ENCODE results near the gene ENOX1.

The ENOX1 gene

DNA sequence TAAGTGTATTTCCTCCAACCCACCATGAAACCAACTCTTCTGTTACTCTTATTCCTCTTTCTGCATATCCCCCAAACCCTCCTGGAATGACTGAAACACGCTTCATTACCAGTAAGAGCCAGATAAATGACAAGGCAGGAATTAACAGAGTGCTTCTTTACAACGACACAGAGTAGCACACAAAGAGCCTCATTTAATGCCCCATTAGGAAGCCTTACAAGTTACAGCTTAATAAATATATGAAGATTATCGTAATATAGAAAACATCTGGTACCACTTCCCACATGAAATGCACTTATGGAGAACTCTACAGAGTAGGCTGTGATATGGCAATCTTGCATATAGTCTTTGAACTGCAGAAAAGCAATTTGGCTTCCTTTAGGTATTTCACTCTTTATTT lies 116.8 kb downstream of the ENOX1 start:
- DNase-seq (ENCODE audit: low spot score) = no peak

GRCh38 chr13:43669101-43669500 lies 117.7 kb downstream of the ENOX1 start:
- DNase-seq (ENCODE audit: low spot score) = no peak

GRCh38 chr13:43666403-43666802 lies 120.4 kb downstream of the ENOX1 start:
- no peak for DNase-seq (ENCODE audit: low spot score)

DNA sequence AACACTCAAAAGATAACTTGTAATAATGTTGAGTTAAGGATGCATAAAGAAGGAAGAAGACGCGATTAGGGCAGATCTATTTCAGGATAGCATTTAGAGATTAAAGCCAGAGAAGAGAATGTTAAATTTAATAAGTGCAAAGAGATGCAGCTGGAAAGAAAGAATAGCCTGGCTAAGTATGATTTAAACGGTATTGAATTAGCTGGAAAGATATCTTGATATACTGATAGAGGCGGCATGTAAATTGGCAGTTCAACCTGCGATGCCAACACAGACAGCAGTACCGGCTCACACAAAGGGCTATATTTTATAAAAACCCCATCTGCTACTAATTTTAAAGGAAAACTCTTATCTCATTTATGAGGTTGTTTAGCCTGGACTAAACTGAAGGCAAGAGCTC lies 121.4 kb downstream of the ENOX1 start:
- no peak for DNase-seq (ENCODE audit: low spot score)

- DNase-seq (ENCODE audit: low spot score) = no peak
Measured at GRCh38 chr13:43664700-43665191, 122.0 kb downstream of the ENOX1 start.

GRCh38 chr13:43663474-43664090 lies 123.2 kb downstream of the ENOX1 start:
- no peak for DNase-seq (ENCODE audit: low spot score)

DNA sequence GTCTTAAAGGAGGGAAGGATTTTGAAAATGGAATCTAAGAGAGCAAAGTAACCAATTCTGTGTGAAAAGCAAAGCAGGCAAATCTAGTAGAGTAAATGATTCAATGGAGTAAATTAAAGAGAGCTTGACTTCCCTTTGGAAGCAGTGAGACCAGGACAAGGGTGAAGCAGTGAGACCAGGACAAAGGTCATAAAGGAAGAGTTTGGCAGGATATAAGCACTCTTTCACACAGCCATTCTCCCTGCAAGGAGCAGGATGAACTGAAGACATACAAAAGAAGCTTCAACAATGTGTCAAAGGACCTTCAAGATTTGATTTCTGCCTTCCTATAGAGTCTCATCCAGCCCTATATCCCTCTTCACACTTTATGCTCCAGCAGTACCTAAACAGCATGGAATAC lies 123.8 kb downstream of the ENOX1 start:
- DNase-seq (ENCODE audit: low spot score) = no peak

DNA sequence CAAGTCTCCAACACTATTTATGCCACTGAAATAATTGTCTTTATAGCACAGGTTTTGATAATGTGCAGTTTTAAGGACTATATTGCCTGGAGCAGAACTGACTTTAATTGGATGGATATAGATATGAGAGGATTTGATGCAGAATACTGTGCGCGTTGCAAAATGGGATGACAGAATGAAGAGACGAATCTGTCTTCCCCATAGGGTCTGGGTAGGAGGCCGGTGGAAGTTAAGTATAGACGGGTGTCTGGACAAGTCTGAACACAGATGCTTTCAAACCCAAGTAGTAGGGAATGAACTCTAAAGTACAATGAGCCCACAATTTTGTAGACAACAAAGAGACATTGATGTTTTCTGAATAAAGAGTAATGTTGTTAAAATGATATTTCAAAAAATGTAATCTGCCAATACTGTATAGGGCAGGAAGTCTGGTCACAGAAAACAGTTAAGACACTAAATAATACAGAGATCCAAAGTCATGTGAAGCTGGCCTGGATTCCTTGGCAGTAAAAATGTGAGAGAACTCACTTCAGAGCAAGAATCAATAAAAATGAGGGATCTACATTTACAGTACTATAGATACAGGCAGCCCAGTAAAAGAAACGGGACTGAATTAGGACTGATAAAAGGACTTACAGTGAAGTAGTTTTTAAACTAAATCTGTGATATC lies 125.5 kb downstream of the ENOX1 start:
- no peak for DNase-seq (ENCODE audit: low spot score)

- DNase-seq (ENCODE audit: low spot score) = no peak
Measured at GRCh38 chr13:43657485-43657884, 129.3 kb downstream of the ENOX1 start.

DNA sequence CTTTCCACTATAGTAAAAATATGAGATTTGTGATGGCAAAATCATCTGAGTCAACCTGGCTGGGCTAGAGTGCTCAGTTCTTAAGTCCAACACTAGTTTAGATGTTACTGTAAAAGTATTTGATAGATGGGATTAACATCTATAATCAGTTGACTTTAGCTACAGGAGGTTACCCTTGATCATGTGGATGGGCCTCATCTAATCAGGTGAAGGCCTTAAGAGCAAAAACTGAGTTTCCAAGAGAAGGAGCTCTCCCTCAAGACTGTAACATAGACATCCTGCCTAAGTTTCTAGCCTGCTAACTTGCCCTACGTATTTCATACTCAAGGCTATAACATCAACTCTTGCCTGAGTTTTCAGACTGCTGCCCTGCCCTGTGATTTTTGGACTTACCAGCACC lies 132.8 kb downstream of the ENOX1 start:
- DNase-seq (ENCODE audit: low spot score) = no peak

DNA sequence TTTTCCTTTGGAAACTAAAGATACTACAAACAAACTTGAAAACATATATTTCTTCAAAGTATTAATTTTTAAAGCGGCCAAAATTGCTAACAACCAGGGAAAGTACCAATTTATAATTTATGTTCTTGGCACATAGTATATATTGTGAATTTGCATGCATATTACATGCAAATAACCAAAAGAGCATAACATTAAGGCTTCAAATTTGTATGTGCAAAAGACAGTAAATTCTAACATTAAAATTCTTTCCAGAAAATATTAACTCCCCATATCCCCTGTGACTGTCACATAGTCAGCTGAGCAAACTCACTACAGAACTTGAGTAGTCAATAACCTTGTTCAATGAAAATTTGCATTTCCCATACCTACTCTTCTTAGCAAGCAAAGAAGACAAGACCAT lies 133.4 kb downstream of the ENOX1 start:
- DNase-seq (ENCODE audit: low spot score) = no peak

DNA sequence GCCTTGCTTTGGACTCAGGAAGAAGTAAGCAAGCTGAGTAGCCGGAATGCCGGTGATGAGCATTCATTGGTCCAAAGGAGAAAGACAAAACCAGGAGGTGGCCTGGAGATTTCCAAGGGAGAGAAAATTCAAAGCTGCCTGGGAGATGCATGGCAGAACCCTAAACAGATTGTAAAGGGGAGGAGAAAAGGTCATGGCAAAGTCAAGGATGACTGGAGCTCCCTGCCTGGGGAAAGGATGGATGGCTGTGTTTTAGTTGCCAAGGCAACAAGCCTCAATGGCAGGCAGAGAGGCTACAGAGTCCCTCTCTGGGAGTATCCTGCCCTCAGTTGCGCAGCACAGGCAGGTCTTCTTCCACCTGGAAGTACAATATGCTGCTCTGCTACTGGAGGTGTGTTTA lies 134.0 kb downstream of the ENOX1 start:
- no peak for DNase-seq (ENCODE audit: low spot score)

GRCh38 chr13:43650882-43651281 lies 135.9 kb downstream of the ENOX1 start:
- no peak for DNase-seq (ENCODE audit: low spot score)

DNA sequence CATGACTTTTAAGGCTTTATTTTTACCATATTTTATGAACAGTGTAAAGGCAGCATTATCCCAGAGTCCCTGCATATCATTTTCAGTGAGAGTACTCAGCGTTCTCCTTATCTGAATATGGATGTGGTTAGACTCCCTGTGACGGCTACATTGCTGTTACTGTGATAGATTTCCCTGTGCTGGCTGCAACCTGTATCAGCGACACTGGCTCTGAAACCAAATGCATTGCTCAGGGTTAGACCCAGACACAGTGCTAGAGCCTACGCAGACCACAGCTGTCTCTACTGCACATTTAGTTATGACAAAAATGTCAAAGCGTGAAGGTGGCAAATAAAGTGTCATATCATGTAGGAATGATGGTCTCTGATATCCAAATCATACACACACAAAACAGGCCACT lies 138.0 kb downstream of the ENOX1 start:
- no peak for DNase-seq (ENCODE audit: low spot score)

GRCh38 chr13:43647471-43647870 lies 139.3 kb downstream of the ENOX1 start:
- DNase-seq (ENCODE audit: low spot score) = no peak

DNA sequence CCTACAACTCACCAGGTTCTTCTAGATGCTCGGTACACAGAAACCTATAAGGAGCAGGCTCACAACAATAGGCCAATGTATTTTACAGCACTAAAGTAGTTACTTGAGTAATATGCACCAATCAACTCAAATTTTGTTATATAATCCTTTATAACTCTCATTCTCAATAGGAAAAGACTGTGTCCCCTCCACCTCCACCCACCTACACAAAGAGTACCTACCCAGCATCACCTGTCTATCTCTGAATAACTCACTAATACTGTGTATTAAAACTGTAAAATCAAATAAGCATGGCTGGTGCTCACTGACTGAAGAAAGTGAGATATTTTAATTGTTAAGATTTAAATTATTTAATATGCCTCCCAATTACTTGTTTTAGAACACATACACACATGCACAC lies 146.3 kb downstream of the ENOX1 start:
- no peak for DNase-seq (ENCODE audit: low spot score)

DNA sequence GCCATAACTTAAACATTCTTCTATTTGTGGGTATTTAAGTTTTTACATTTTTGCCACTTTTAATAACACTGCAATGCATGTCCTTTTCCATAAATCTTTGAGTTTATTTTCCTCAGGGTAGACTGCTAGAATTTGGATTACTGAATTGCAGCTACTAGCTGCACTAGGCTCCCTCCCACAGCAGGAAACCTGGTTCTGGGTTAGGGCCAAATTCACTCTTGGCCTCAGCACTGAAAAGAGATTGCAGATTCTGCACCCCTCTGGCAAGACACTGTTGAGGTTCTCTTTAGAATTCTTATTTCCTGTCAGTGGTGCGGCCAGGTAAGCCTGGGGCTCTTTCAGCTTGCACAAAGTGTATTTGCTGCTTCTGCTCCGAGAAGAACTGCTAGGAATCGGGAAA lies 155.7 kb downstream of the ENOX1 start:
- no peak for DNase-seq (ENCODE audit: low spot score)

DNA sequence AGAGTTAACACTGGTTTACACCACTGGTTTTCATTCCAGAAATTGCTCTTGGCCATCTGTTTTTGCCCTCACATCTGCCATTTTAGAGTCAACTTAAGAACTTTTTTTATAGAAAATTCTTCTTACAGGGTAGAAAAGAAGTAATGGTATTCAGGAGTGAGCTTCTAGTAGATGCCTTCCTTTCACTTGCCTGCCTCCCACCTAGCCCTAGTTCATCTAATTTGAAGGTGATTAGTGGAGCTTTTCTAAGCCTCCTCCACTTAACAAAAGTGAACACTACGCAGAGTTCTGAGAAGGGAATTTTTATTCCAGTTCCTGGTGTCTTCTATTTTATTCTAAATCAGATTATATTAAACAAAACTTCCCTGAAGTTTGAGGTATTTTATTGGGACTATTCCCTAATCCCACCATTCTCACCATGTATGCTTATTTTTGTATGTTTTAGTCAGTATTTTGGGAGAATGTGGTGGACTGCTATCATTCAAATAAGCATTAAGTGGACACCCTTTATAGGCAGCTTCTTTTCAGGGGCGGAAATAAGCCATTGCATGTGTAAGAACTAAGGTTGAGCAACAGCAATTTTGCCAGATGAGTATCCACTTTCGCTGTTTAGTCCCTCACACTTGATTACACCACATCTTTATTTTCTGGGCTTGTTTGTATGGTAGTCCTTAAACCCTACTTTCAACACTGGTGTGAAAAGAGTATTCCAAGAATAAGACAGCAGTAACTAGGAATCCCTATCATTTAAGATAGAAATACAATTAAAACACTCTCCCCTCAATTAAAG lies 156.9 kb downstream of the ENOX1 start:
- no peak for DNase-seq (ENCODE audit: low spot score)

- no peak for DNase-seq (ENCODE audit: low spot score)
Measured at GRCh38 chr13:43626994-43627393, 159.8 kb downstream of the ENOX1 start.

GRCh38 chr13:43614063-43614462 lies 172.7 kb downstream of the ENOX1 start:
- DNase-seq (ENCODE audit: low spot score) = no peak

DNA sequence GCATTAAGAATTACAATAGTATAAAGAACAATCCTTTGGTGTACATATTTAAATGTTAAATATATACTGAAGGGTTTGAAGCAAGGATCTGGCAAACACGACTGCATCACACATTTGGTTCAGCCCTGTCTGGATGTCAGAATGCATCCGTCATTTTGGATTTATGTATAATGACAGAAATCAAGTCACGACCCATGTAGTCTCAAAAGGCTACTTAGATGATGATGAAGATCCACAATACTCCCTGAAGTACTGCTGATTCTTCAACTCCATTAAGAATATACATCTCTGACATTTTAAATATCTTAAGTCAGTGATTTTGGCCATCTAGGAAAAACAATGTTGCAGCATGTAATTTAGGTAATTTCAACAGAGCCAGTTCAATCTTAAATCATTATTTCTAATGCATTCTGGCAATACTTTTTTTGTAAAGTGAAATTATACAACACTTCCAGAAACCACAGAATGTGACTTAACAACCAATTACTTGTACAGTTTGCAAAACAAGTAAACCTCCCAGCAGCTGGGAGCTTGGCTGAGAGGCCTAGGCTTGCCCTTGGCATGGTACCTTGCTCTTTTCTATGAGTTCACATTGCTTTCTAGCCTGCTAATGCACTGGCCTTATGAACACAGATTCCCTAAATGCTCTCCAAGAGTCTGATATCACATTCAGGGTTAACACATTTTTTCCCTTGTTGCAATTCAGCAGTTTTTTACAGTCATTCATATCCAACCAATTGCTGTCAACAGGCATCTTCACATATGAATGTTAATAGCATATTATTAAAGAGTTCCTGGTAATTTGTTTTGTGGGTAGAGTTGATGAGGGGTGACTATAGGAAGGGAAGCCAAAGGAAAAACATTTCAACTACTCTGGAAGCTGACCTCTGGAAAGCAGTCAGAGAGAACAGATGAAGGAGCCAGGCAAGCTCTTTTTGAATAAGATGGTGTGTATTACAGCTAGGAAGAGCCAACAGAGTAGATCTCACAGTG lies 175.2 kb downstream of the ENOX1 start:
- DNase-seq (ENCODE audit: low spot score) = no peak
